Tongue (tissue), 2 donors: ENCODE measurements around the gene TMEM135. TPM values are rescaled to one million over a fixed set of nuclear protein-coding genes. Genes with fewer than 3 reads are reported as not detected.
"Not testable (repeated sequence)": the region's sequence is repeated elsewhere in the genome, so short reads cannot be mapped to it uniquely, and the experiment has no call there.

Source experiments
- DNase-seq: peaks from one replicate; pipeline ENCODE4 v3.0.0-alpha.2; 2015
- total RNA-seq: library from RNA; depleted of rRNA; stranded (reverse); fragments of >200 nt; gene quantifications from one replicate; pipeline ENCODE4 v1.2.3, GENCODE V29; 2014

Gene TMEM135
- total RNA-seq, 1 donor from 2014 or later: 25.6 TPM

- no peak for DNase-seq
Observed at GRCh38 chr11:87142594-87142993, 104.9 kb downstream of the TMEM135 start.

DNA sequence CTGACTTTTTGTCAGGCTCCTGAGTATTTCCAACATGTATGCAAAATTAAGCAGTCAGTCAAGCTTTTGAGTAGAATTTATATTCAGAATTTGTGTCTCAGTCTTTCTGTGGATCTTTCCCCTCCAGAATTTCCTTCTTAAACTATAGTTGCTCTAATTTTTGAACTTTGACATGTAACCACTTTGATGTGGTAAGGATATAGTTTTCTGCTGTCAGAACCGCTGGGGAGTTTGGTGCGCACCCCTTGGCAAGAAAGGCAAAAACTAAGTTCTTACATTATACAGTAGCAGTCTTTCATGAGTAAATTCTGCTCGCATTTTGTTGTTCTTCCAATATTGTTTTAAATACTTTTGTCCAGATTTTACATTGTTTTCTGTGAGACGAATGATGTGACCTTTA lies 105.9 kb downstream of the TMEM135 start:
- no peak for DNase-seq

DNA sequence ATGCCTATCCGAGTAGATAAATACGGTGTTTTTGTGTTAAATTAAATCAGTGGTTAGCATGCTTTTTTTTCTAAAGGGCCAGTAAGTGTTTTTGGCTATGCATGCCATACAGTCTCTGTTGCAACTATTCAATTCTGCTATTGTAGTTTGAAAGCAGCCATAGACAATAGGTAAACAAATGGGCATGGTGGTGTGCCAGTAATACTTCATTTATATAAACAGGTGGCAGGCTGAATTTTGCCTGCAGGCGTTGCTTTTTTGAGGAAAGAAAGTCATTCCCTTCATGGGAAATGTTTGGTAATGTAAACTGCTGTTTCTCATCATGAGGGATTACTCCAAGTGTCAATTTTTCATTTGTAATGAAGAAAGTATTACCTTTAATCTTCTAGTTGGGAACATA lies 106.5 kb downstream of the TMEM135 start:
- peak; percentile 18 for DNase-seq

- DNase-seq: no peak
Observed at GRCh38 chr11:87148749-87149148, 111.0 kb downstream of the TMEM135 start.

- not testable (repeated sequence) for DNase-seq
Observed at GRCh38 chr11:87149782-87150181, 112.0 kb downstream of the TMEM135 start.

GRCh38 chr11:87150936-87151335 lies 113.2 kb downstream of the TMEM135 start:
- no peak for DNase-seq

GRCh38 chr11:87154246-87154645 lies 116.5 kb downstream of the TMEM135 start:
- DNase-seq: no peak

- no peak for DNase-seq
Observed at GRCh38 chr11:87156970-87157369, 119.2 kb downstream of the TMEM135 start.

- not testable (repeated sequence) for DNase-seq
Observed at GRCh38 chr11:87169076-87169475, 131.3 kb downstream of the TMEM135 start.

DNA sequence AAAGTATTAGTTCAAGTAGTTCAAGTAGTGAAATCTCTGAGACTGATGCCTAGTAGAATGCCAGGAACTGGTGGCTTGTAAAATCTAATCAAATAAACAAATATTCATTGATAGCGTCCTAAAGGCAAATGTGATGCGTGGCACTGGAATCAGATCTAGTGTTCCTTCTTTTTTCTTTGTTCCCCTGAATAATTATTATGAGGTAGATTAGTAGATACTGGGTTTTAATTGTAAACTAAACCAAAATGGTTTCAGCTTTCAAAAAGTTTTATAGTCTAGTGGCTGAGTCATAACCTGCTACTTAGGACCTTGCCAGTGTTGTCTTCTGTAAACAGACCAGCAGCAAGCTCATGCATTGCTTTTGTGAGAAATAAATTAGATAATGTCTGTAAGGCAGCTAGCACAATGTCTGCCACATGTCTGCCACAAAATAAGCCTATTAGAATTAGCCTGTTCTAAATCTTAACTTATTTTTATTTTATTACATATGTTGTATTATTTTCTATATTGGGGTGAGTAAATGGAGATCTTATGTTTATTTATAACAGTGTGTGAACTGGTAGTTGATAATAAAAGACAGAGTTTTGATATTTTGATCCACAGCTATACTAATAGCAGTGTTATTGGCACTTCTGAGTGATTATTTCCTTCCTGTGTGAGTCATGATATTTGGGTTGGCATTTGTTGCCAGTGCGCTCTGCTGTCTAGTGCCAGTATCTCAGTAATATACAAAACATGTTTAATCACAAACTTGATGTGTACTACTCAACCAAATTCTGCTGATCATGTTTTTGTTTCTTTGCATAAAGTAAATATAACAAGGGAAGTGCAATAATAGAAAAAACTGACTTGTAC lies 135.7 kb downstream of the TMEM135 start:
- no peak for DNase-seq

- DNase-seq: no peak
Observed at GRCh38 chr11:87174870-87175269, 137.1 kb downstream of the TMEM135 start.

DNA sequence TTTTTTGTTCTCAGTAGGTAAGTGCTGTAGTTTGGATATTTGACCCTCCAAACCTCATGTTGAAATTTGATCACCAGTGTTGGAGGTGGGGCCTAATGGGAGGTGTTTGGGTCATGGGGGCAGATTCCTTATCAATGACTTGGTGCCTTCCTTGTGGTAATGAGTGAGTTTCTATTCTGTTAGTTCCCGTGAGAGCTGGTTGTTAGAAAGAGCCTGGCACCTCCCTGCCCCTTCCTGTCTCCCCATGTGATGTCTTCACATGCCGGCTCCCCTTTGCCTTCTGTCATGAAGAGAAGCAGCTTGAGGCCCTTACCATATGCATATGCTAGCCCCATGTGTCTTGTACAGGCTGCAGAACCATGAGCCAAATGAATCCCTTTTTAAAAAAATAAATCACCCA lies 138.3 kb downstream of the TMEM135 start:
- DNase-seq: no peak

- DNase-seq: no peak
Observed at GRCh38 chr11:87179621-87180020, 141.9 kb downstream of the TMEM135 start.

DNA sequence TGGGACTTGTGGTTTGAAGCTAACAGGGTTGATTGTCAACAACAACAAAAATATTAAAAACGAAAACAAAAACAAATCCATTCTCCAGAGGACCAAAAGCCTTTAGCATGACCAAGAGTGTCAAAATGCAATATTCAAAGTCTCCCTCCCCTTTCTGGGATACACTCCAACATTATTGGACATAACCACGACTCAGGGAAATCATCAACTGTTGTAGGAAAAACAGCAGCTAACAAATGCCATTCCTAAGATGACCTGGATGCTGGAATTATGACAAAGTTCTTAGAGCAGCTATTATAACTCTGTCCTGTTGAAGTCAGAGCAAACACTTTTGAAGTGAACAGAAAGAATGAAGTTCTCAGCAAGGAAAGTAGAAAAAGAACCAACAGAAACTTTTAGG lies 143.0 kb downstream of the TMEM135 start:
- DNase-seq: no peak

DNA sequence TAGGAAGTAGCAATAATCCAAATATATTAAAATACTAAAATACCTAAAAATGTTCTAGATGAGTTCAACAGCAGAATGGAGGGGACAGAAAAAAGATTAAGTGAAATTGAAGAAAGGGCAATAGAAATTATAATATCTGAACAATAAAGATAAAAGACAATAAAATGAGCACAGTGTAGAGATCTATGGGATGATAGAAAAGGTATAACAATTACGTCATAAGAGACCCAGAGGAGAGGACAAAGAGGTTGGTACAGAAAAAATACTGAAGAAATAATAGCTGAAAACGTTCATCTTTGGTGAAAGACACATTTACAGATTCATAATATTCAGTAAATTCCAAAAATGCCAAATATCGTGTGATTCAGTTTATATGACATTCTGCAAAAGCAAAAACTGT lies 143.4 kb downstream of the TMEM135 start:
- DNase-seq: no peak

DNA sequence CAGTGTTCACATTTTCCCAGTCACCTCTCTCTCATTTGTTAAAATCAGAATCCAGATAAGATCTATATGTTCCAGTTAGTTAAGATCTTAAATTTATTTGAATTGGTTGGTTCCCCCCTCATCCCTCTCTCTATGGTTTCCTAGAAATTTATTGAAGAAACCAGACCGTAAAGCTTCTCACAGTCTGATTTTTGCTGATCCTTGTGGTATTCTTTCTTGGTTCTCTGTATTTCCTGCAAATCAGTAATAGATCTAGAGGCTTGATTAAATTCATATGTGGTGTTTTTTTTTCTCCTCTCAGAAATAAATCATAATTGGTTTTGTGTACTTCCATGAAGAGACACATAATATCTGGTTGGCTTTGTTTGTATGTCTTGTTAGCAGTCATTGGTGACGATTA lies 147.5 kb downstream of the TMEM135 start:
- DNase-seq: no peak

GRCh38 chr11:87187076-87187475 lies 149.3 kb downstream of the TMEM135 start:
- DNase-seq: no peak

DNA sequence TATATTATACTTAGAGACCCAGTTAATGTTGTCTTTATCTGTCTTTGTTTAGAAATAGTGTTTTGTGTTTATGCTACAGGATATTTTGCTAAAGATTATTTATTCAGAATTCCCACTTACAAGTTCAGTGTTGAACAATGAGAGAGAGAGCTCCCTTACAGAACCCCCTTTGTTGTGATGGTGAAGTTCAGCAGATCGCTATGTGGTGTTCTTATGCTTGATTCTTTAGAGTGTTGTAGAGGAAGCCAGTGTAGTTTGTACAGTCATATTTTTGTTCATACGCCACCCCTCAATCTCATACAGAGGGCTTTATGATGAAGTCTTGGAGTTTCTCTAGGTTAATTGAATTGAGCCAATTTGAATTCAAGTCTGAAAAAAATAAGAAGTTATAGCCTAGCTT lies 150.2 kb downstream of the TMEM135 start:
- DNase-seq: no peak

GRCh38 chr11:87188396-87188795 lies 150.7 kb downstream of the TMEM135 start:
- DNase-seq: not testable (repeated sequence)

- not testable (repeated sequence) for DNase-seq
Observed at GRCh38 chr11:87188921-87189320, 151.2 kb downstream of the TMEM135 start.

GRCh38 chr11:87190071-87190470 lies 152.3 kb downstream of the TMEM135 start:
- DNase-seq: no peak

DNA sequence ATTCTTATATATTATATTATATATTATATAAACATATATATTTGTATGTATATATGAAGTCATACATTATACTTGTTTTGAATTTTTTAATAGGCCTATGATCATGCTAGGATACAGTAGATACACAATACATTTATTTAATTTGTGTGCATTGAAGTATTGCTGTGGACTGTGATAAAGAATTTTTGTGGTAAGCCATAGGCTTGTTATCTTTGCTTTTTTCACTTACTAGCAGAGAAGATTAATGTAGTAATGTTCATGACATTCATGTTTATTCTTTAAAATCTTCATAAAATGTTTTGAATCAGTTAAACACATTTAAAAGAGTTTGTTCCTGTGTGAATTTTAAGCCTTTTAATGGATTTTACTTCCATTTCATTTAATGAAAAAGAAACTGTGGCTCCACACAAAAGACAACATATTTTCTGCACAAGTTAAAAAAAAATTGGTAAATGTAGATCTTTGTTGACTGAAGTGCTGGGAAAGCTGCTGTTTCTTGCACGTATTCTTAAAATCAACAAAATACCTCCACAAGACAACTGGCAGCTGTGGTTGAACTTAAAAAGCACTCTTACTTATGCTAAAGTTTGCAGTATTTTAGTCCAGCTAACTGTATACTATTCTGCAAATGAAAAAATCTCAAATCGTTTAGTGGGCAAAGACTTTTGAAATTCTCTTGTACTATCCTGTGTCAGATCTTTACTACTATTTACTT lies 156.2 kb downstream of the TMEM135 start:
- peak; percentile 11 for DNase-seq

- DNase-seq: no peak
Observed at GRCh38 chr11:87194985-87195820, 157.5 kb downstream of the TMEM135 start.
